Measurements from ENCODE around the gene GOPC.

DNA sequence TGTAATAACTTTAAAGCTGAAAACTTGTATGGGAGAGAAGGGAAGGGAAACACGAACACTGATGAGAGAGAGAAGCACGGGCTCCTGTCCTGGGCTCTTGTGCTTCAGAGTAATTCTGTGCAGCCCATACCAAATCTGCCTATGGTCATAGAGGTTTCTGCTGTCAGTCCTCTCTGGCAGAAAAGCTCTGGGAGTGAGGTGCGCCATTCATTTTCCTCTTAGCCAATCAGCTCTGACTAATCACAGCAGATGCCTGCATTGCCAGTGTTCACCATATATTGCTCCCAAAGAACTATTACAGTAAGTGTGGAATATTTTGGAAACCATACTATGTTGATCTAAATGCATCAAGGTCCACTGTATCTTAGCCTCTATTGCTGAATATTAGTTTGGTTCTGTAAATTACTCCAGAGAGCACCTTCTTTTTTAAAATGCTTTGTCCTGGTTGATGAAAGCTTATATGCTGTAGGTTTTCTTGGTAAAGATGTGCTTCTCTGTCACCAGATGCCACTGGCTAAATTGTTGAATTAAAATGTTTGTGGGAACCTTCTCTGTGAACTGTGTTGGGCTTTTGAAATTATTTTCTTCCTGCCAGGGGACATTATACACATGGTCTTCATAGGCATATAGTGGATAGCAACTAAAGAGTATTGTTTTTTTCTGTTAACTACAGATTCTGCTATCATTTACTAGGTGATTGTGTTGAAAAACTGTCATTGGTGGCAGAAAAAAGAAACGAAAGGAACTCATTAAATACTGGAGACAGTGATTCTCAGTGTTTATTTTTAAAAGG lies 81.5 kb downstream of the GOPC start:
- TF ChIP-seq CTCF (IDR thresholded peaks at IDR 0.05) (no peak), POLR2A (IDR thresholded peaks at IDR 0.05) (no peak)

All from breast epithelium (tissue), 3 donors.